ENCODE measurements around the gene CENPP.

The CENPP gene

DNA sequence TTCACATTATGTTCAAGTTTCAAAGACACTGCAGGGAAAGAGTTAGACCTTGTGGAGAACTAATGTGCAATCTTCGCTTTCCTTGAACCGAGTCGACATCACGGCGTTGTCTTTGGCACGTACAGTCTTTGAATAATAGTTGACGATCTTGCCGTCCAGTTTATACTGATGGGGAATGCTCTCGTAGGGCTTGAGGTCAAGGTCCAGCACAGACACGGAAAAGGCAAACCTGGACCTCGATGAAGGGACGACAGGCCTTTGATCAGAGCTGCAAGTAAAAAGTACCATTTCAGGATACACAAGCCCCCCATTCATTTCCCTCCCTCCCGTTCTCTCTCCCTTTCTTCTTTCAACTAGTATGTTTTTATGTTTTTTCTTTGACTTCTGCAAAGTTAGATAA, 290.0 kb downstream of the CENPP start:
- TF ChIP-seq, protein P1, sequence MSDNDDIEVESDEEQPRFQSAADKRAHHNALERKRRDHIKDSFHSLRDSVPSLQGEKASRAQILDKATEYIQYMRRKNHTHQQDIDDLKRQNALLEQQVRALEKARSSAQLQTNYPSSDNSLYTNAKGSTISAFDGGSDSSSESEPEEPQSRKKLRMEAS (IDR thresholded peaks at IDR 0.05) = no peak
- TF ChIP-seq EGR1 (IDR thresholded peaks at IDR 0.05) = no peak
- no peak for TF ChIP-seq FOXM1 (IDR thresholded peaks at IDR 0.05; ENCODE audit: borderline replicate concordance, low read depth)
- TF ChIP-seq TCF12 (IDR thresholded peaks at IDR 0.05; ENCODE audit: low read depth) = no peak
- no peak for TF ChIP-seq CEBPB (IDR thresholded peaks at IDR 0.05)
- TF ChIP-seq RAD21 (IDR thresholded peaks at IDR 0.05; ENCODE audit: low read depth) = no peak
- TF ChIP-seq, protein P2, sequence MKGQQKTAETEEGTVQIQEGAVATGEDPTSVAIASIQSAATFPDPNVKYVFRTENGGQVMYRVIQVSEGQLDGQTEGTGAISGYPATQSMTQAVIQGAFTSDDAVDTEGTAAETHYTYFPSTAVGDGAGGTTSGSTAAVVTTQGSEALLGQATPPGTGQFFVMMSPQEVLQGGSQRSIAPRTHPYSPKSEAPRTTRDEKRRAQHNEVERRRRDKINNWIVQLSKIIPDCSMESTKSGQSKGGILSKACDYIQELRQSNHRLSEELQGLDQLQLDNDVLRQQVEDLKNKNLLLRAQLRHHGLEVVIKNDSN (IDR thresholded peaks at IDR 0.05) = no peak
- no peak for TF ChIP-seq YY1 (IDR thresholded peaks at IDR 0.05; ENCODE audit: low read depth)
- TF ChIP-seq, protein P3, sequence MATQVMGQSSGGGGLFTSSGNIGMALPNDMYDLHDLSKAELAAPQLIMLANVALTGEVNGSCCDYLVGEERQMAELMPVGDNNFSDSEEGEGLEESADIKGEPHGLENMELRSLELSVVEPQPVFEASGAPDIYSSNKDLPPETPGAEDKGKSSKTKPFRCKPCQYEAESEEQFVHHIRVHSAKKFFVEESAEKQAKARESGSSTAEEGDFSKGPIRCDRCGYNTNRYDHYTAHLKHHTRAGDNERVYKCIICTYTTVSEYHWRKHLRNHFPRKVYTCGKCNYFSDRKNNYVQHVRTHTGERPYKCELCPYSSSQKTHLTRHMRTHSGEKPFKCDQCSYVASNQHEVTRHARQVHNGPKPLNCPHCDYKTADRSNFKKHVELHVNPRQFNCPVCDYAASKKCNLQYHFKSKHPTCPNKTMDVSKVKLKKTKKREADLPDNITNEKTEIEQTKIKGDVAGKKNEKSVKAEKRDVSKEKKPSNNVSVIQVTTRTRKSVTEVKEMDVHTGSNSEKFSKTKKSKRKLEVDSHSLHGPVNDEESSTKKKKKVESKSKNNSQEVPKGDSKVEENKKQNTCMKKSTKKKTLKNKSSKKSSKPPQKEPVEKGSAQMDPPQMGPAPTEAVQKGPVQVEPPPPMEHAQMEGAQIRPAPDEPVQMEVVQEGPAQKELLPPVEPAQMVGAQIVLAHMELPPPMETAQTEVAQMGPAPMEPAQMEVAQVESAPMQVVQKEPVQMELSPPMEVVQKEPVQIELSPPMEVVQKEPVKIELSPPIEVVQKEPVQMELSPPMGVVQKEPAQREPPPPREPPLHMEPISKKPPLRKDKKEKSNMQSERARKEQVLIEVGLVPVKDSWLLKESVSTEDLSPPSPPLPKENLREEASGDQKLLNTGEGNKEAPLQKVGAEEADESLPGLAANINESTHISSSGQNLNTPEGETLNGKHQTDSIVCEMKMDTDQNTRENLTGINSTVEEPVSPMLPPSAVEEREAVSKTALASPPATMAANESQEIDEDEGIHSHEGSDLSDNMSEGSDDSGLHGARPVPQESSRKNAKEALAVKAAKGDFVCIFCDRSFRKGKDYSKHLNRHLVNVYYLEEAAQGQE (IDR thresholded peaks at IDR 0.05; ENCODE audit: low read depth) = no peak
- TF ChIP-seq NFIC (IDR thresholded peaks at IDR 0.05) = no peak
- no peak for TF ChIP-seq TEAD4 (IDR thresholded peaks at IDR 0.05)
- TF ChIP-seq TAF1 (IDR thresholded peaks at IDR 0.05; ENCODE audit: low read depth) = no peak
- TF ChIP-seq EP300 (IDR thresholded peaks at IDR 0.05; ENCODE audit: borderline replicate concordance) = no peak
- TF ChIP-seq CREB1 (IDR thresholded peaks at IDR 0.05; ENCODE audit: low read depth) = no peak
- no peak for TF ChIP-seq ZBTB7A (IDR thresholded peaks at IDR 0.05; ENCODE audit: low read depth)

DNA sequence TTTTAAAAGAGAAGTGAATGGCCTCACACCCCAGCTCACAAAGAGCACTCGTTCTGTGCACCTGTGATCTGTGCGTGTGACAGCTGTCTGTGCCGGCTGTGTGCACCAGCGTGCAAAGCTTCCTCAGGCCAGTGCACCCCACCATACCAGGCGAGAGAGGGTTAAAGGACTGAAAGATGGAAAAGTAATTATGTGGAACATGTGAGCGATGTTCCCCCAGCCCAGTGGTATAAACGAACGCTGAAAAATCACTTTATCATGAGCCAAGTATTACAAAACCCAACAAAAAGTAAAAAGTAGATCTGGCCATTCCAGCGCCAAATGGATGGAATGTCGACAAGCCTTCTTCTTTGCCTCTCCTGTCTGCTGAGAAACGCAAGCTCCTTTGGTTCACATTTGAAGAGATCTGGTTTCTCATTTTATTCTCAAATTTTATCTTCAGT, 290.5 kb downstream of the CENPP start:
- TF ChIP-seq NFIC (IDR thresholded peaks at IDR 0.05) (no peak), CREB1 (IDR thresholded peaks at IDR 0.05; ENCODE audit: low read depth) (no peak), RAD21 (IDR thresholded peaks at IDR 0.05; ENCODE audit: low read depth) (no peak), EP300 (IDR thresholded peaks at IDR 0.05; ENCODE audit: borderline replicate concordance) (no peak), TEAD4 (IDR thresholded peaks at IDR 0.05) (no peak)
- TF ChIP-seq, protein P1 (IDR thresholded peaks at IDR 0.05) = no peak

DNA sequence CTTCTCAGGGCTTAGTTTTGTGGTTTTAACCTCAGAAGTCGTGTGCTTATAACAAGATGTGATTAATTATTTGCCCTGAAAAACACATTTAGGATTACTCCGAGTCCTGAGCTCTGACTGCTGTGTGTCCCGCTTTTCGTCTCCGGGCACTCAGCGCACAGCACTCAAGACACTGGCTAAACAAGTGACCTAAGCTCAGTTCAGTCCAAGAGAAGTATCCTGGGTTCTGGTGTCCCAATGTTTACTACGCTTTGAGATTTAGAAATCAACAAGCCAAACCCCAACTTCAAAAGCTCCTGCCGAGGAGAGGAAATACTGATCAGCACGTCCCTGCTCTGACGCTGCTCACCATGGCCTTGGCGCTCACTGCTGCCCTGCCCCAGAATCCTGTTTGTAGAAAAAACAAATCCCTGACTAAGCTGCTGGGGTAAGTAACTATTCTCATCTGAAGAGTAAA, 290.9 kb downstream of the CENPP start:
- TF ChIP-seq CREB1 (IDR thresholded peaks at IDR 0.05; ENCODE audit: low read depth) (no peak), EGR1 (IDR thresholded peaks at IDR 0.05) (no peak), FOXM1 (IDR thresholded peaks at IDR 0.05; ENCODE audit: borderline replicate concordance, low read depth) (no peak), EP300 (IDR thresholded peaks at IDR 0.05; ENCODE audit: borderline replicate concordance) (no peak), RAD21 (IDR thresholded peaks at IDR 0.05; ENCODE audit: low read depth) (no peak), TEAD4 (IDR thresholded peaks at IDR 0.05) (no peak), TCF12 (IDR thresholded peaks at IDR 0.05; ENCODE audit: low read depth) (no peak), ZBTB7A (IDR thresholded peaks at IDR 0.05; ENCODE audit: low read depth) (no peak), TAF1 (IDR thresholded peaks at IDR 0.05; ENCODE audit: low read depth) (no peak), NFIC (IDR thresholded peaks at IDR 0.05) (no peak), YY1 (IDR thresholded peaks at IDR 0.05; ENCODE audit: low read depth) (no peak), CEBPB (IDR thresholded peaks at IDR 0.05) (no peak)
- TF ChIP-seq, protein P2 (IDR thresholded peaks at IDR 0.05) = no peak
- TF ChIP-seq, protein P3 (IDR thresholded peaks at IDR 0.05; ENCODE audit: low read depth) = no peak
- TF ChIP-seq, protein P1 (IDR thresholded peaks at IDR 0.05) = no peak

DNA sequence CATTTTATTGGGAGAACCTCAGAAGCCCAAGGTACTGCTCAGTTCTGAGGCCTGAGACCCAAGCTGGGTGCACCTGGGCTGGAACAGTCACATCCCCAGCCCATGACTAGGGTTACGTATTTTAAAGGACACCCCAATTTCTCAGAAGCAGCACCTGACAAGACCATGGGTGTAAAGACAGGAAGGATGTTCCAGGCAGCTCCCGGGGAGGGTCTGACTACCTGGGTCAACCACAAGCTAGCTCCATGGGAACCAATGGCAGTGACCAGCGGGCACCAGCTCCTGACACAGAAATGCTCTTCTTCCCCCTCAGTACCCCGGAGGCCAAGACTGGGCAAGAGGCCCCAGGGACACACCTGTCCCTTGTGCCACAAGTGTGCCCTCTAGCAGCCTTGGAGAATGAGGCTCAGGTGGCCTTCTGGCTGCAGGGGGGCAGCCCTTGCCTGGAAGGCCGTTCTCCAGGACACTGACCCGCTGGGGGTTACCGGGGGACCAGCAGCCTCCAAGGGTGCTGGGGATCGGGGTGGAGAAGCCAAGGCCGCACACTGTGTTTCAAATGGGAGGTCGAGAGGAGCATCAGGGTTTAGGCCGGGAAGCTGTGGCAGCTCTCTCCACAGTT, 291.6 kb downstream of the CENPP start:
- TF ChIP-seq TAF1 (IDR thresholded peaks at IDR 0.05; ENCODE audit: low read depth) (no peak), CEBPB (IDR thresholded peaks at IDR 0.05) (no peak), ZBTB7A (IDR thresholded peaks at IDR 0.05; ENCODE audit: low read depth) (no peak), TCF12 (IDR thresholded peaks at IDR 0.05; ENCODE audit: low read depth) (no peak), CREB1 (IDR thresholded peaks at IDR 0.05; ENCODE audit: low read depth) (no peak), FOXM1 (IDR thresholded peaks at IDR 0.05; ENCODE audit: borderline replicate concordance, low read depth) (no peak), RAD21 (IDR thresholded peaks at IDR 0.05; ENCODE audit: low read depth) (no peak), EGR1 (IDR thresholded peaks at IDR 0.05) (no peak), EP300 (IDR thresholded peaks at IDR 0.05; ENCODE audit: borderline replicate concordance) (no peak), NFIC (IDR thresholded peaks at IDR 0.05) (no peak), TEAD4 (IDR thresholded peaks at IDR 0.05) (no peak), YY1 (IDR thresholded peaks at IDR 0.05; ENCODE audit: low read depth) (no peak)
- TF ChIP-seq, protein P2 (IDR thresholded peaks at IDR 0.05) = no peak
- TF ChIP-seq, protein P3 (IDR thresholded peaks at IDR 0.05; ENCODE audit: low read depth) = no peak
- TF ChIP-seq, protein P1 (IDR thresholded peaks at IDR 0.05) = no peak

Measured in Ishikawa (cell line).